Endothelial cell of umbilical vein (primary cell): Measurements from ENCODE around the gene ZNF415. TPM values are rescaled to one million over a fixed set of nuclear protein-coding genes. Genes with fewer than 3 reads are reported as not detected.
"Not testable (repeated sequence)": the region's sequence is repeated elsewhere in the genome, so short reads cannot be mapped to it uniquely, and the experiment has no call there.

ENCODE experiments used
- BruUV-seq: library from RNA; stranded (reverse); fragments of 400-500 nt; replicated peaks from 2 replicates; lab custom pipeline; 2021; lab: Mats Ljungman, UMichigan
- CTCF ChIA-PET: fragments of 300-600, 350-600 bp; sonication (Branson Sonifier 250); formaldehyde crosslinking; loops from one replicate; lab custom pipeline; 2021; ENCODE audit warnings: antibody characterized with exemption, inconsistent platforms; lab: Charles Lee
- POLR2A ChIA-PET: fragments of 300-600, 350-600 bp; sonication (Branson Sonifier 250); formaldehyde crosslinking; loops from one replicate; lab custom pipeline; 2021; ENCODE audit warnings: antibody characterized with exemption, inconsistent platforms; lab: Charles Lee
- DNase-seq: peaks from one replicate; pipeline ENCODE4 v3.0.0-alpha.2; 2011; ENCODE audit warnings: low read depth, low spot score
- FAIRE-seq: peaks from 2 replicates; lab custom pipeline; 2011; peaks lifted over from hg19 to GRCh38; lab: Jason Lieb, UNC
- H2AFZ ChIP-seq: 2 replicates; pipeline ENCODE4 v1.6.0; 2012; ENCODE audit warnings: low read depth, low read length, control low read depth, inconsistent platforms
- H3K27ac ChIP-seq: 2 replicates; pipeline ENCODE4 v1.5.1; 2011; ENCODE audit warnings: low read depth, mild to moderate bottlenecking, control low read depth, low read length, moderate library complexity; ENCODE audit not compliant: insufficient read depth
- H3K27me3 ChIP-seq, 2 experiments: 2 replicates each; pipeline versions ENCODE4 v1.6.0 to v1.6.1; 2011; ENCODE audit warnings: low read length in 2 of 2, mixed read lengths in 1 of 2; ENCODE audit not compliant: control insufficient read depth in 2 of 2, insufficient read depth in 2 of 2
- H3K36me3 ChIP-seq, 2 experiments: 2 replicates in 1 of 2; 3 replicates in 1 of 2; pipeline ENCODE4 v1.5.1; 2011; ENCODE audit warnings: low read length in 2 of 2, mild to moderate bottlenecking in 1 of 2, moderate library complexity in 1 of 2; ENCODE audit not compliant: control insufficient read depth in 2 of 2, insufficient read depth in 2 of 2; ENCODE audit errors: extremely low read depth in 1 of 2
- H3K4me1 ChIP-seq: 3 replicates; pipeline ENCODE4 v1.5.1; 2011; ENCODE audit warnings: mild to moderate bottlenecking, low read length; ENCODE audit not compliant: control insufficient read depth, insufficient read depth; ENCODE audit errors: extremely low read depth
- H3K4me2 ChIP-seq: 2 replicates; pipeline ENCODE4 v1.6.1; 2011; ENCODE audit warnings: low read length, control low read depth, mixed read lengths; ENCODE audit not compliant: insufficient read depth
- H3K4me3 ChIP-seq, 3 experiments: fragments of 200-600 bp in 1 of 3; sonication (generic), shearing (Covaris generic) in 1 of 3; replicated peaks in 1 of 3; 2 replicates each; pipeline ENCODE4 v1.5.1; 2011 to 2016; ENCODE audit warnings: control low read depth in 3 of 3, low read length in 3 of 3, mild to moderate bottlenecking in 2 of 3, inconsistent platforms in 1 of 3, low read depth in 1 of 3, moderate library complexity in 1 of 3; ENCODE audit not compliant: insufficient read depth in 1 of 3
- H3K79me2 ChIP-seq: 2 replicates; pipeline ENCODE4 v1.6.0; 2012; ENCODE audit warnings: low read length, inconsistent platforms; ENCODE audit not compliant: control insufficient read depth, insufficient read depth
- H3K9ac ChIP-seq: replicated peaks from 2 replicates; pipeline ENCODE3; 2011; ENCODE audit warnings: low read length, control low read depth; ENCODE audit not compliant: insufficient read depth; ENCODE audit errors: extremely low read depth
- H3K9me1 ChIP-seq: replicated peaks from 3 replicates; pipeline ENCODE4 v1.6.0; 2011; ENCODE audit warnings: mild to moderate bottlenecking, low read length; ENCODE audit not compliant: control insufficient read depth, insufficient read depth; ENCODE audit errors: extremely low read depth
- H3K9me3 ChIP-seq: replicated peaks from 2 replicates; pipeline ENCODE4 v1.5.1; 2012; ENCODE audit warnings: low read length, inconsistent platforms; ENCODE audit not compliant: control insufficient read depth, insufficient read depth
- H4K20me1 ChIP-seq: replicated peaks from 2 replicates; pipeline ENCODE3; 2011; ENCODE audit warnings: mild to moderate bottlenecking, low read length; ENCODE audit not compliant: control insufficient read depth, insufficient read depth; ENCODE audit errors: extremely low read depth
- EZH2 ChIP-seq: IDR thresholded peaks from 2 replicates; pipeline ENCODE4 v1.6.1; 2012; ENCODE audit warnings: borderline replicate concordance, low read depth, mild to moderate bottlenecking, moderate library complexity, low read length, inconsistent platforms; ENCODE audit not compliant: severe bottlenecking
- GATA2 ChIP-seq: IDR thresholded peaks from 2 replicates; pipeline ENCODE4 v1.7.0; 2011; ENCODE audit warnings: low read depth, mild to moderate bottlenecking, moderate library complexity, mixed read lengths, low read length; ENCODE audit not compliant: insufficient read length, insufficient read depth
- JUN ChIP-seq: IDR thresholded peaks from 2 replicates; pipeline ENCODE4 v1.6.1; 2011; ENCODE audit warnings: borderline replicate concordance, low read depth; ENCODE audit not compliant: insufficient read length, insufficient read depth
- MYC ChIP-seq: IDR thresholded peaks from one replicate; pipeline ENCODE4 v1.6.1; 2011; ENCODE audit warnings: mild to moderate bottlenecking, low read depth, low read length
- POLR2AphosphoS5 ChIP-seq: IDR thresholded peaks from 2 replicates; pipeline ENCODE4 v1.6.1; 2012; ENCODE audit warnings: low read depth, mild to moderate bottlenecking, control low read depth, low read length, moderate library complexity; ENCODE audit not compliant: insufficient read depth
- dilution Hi-C: fragments of 300-500 bp; cut with MboI; formaldehyde crosslinking; loops from one replicate; pipeline ENCODE4 v1.15.0; 2019; ENCODE audit warnings: low sequenced_read_pairs; ENCODE audit not compliant: extremely low pct_ligation_motif_present
- intact Hi-C: fragments of 100-400 bp; cut with micrococcal nuclease; formaldehyde crosslinking; loops from one replicate; pipeline ENCODE4 v1.10.0; 2022
- polyA plus RNA-seq, 4 experiments: library from polyadenylated mRNA; depleted of rRNA in 3 of 4; stranded (reverse) in 3 of 4; unstranded in 1 of 4; fragments of >200 nt; gene quantifications; 2 replicates each; pipeline versions ENCODE4 v1.2.1 to v1.2.3, GENCODE V29; 2011 to 2012; ENCODE audit warnings: missing spikeins in 1 of 4
- total RNA-seq: library from RNA; stranded (reverse); gene quantifications from 2 replicates; pipeline ENCODE4 v1.2.3, GENCODE V29; 2021
- TF ChIP-seq, protein P1 (sequence below): IDR thresholded peaks from 2 replicates; pipeline ENCODE4 v1.6.1; 2011; ENCODE audit not compliant: insufficient read depth, insufficient read length
- TF ChIP-seq, protein P2 (sequence below), 2 donors: IDR thresholded peaks; 1 replicate in 1 of 2; 2 replicates in 1 of 2; pipeline ENCODE4 v1.5.1; 2011; ENCODE audit warnings: low read length in 2 of 2, mild to moderate bottlenecking in 2 of 2, moderate library complexity in 2 of 2, control low read depth in 1 of 2, inconsistent platforms in 1 of 2, low read depth in 1 of 2; ENCODE audit not compliant: insufficient read depth in 1 of 2; ENCODE audit errors: extremely low read depth in 1 of 2

ZNF415 gene
- total and polyA plus RNA-seq, 2 donors (not counting 3 experiments of a cell fraction or from before 2014, with no cell fraction given): 0.48 to 0.69 TPM

DNA sequence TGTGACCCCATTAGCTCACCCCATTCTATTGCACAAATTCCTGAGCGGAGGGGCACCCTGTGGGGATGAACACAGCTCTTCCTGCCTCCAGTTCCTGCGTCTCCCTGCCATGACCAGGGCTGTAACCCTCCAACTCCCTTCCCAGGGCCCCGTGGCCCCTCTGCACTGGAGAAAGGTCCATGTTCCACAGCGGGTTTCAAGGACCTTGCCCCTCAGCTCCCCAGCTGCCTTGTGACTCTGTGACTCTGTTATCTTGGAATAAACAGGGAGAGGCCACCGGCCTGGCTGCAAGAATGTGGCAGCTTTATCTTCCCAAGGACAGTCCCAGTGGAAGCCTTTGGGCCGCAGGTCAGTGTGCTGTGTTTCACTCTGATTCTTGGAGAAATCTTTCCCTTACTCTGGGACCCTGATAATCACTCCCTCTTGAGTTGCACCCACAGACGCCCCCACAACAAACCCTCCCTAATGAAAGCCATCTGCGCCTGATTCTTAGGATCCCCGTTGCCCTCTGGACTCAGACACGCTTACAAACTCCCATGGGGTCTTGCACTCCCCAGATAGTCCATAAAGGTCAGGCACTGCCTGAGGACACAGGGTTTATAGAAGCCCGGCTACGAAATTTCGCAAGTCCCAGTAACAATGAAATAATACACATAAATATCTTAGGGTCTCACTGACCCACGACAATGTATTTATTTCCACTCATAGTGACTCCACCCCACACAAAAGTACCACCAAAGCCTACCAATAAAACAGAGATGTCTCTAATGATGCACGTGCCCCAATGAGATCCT is 5.8 kb downstream of the ZNF415 start:
- H3K4me1 ChIP-seq, dilution Hi-C loops, POLR2A ChIA-PET, H3K9me1 ChIP-seq, H3K27me3 ChIP-seq, H3K36me3 ChIP-seq, BruUV-seq, H4K20me1 ChIP-seq, H3K9me3 ChIP-seq, H3K79me2 ChIP-seq, H3K9ac ChIP-seq, DNase-seq, H3K4me3 ChIP-seq, H2AFZ ChIP-seq, intact Hi-C loops, H3K27ac ChIP-seq, CTCF ChIA-PET, FAIRE-seq, H3K4me2 ChIP-seq: not testable (repeated sequence)

DNA sequence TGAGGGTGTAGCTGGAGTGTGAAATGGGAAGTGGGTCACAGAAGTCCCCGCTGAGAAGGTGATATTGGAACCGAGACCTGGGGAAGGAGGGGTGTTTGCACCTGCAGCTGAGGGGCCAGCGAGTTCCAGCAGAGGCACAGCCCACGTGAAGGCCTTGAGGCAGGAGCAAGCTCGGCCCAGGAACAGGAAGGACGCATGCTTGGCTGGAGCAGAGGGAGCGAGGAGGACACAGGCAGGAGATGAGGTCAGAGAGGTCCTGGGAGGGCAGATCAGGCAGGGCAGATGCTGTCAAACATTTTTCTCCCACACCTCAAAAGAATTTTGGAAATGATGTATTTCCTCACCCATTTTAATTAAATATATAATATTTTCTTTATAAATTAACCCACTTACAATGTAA is 9.3 kb downstream of the ZNF415 start:
- CTCF ChIA-PET: no interaction called here

More for the DNA sequence above, 9.3 kb downstream of the ZNF415 start:
- no peak for FAIRE-seq
- no peak overlapping the region for H3K27ac ChIP-seq
- H3K4me3 ChIP-seq: no peak overlapping the region
- dilution Hi-C loops (no loop called here), intact Hi-C loops (no loop called here)
- POLR2A ChIA-PET: no interaction called here
- H3K9me3 ChIP-seq: no peaks in the 10 kb centered on the region
- H3K9me1 ChIP-seq: no peaks in the 10 kb centered on the region
- no peaks in the 10 kb centered on the region for H3K4me1 ChIP-seq
- H3K9ac ChIP-seq: no peak overlapping the region
- H3K36me3 ChIP-seq: no peaks in the 10 kb centered on the region
- H4K20me1 ChIP-seq: no peaks in the 10 kb centered on the region
- BruUV-seq: no TSS peak
- no peaks in the 10 kb centered on the region for H3K27me3 ChIP-seq
- H3K4me2 ChIP-seq: no peak overlapping the region
- H2AFZ ChIP-seq: no peak overlapping the region
- TF ChIP-seq, protein P1, sequence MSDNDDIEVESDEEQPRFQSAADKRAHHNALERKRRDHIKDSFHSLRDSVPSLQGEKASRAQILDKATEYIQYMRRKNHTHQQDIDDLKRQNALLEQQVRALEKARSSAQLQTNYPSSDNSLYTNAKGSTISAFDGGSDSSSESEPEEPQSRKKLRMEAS: no peak
- no peak for TF ChIP-seq EZH2
- TF ChIP-seq, protein P2, sequence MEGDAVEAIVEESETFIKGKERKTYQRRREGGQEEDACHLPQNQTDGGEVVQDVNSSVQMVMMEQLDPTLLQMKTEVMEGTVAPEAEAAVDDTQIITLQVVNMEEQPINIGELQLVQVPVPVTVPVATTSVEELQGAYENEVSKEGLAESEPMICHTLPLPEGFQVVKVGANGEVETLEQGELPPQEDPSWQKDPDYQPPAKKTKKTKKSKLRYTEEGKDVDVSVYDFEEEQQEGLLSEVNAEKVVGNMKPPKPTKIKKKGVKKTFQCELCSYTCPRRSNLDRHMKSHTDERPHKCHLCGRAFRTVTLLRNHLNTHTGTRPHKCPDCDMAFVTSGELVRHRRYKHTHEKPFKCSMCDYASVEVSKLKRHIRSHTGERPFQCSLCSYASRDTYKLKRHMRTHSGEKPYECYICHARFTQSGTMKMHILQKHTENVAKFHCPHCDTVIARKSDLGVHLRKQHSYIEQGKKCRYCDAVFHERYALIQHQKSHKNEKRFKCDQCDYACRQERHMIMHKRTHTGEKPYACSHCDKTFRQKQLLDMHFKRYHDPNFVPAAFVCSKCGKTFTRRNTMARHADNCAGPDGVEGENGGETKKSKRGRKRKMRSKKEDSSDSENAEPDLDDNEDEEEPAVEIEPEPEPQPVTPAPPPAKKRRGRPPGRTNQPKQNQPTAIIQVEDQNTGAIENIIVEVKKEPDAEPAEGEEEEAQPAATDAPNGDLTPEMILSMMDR (IDR thresholded peaks at IDR 0.05; ENCODE audit: extremely low read depth in 1 of 2, insufficient read depth in 1 of 2, low read depth in 1 of 2, low read length in 2 of 2): no peak
- no peak for TF ChIP-seq JUN
- TF ChIP-seq GATA2: no peak
- TF ChIP-seq POLR2AphosphoS5: no peak
- TF ChIP-seq MYC: no peak
- no peak for DNase-seq
- no peaks in the 10 kb centered on the region for H3K79me2 ChIP-seq
